ENCODE data around the gene TMEM19. TPM values are rescaled to one million over a fixed set of nuclear protein-coding genes. Genes with fewer than 3 reads are reported as not detected.

TMEM19 gene
- polyA plus RNA-seq, 1 experiment, result 23.3 TPM

DNA sequence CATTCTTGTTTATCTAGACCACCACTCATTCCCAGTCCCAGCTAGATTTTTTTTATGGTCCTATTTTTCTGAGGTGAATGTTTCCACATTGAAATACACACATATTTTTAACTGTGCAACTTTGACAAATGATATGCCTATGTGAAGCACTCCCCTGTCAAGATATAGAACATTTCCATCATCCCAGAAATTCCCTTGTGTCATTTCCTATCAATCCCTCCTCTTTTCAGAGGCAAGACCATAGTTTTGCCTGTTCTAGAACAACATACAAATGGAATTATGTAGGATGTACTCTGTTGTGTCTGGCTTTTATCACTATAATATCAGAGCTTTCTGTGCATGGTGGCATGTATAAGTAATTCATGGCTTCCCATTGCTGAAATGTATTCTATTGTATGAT lies 32.7 kb downstream of the TMEM19 start:
- Histone ChIP-seq H3K27ac (ENCODE audit: low read depth, low read length) (no peak overlapping the region), H3K27me3 (ENCODE audit: control insufficient read depth, insufficient read depth, low read length) (no peaks in the 10 kb centered on the region), H3K9me3 (ENCODE audit: control insufficient read depth, insufficient read depth, low read length) (no peaks in the 10 kb centered on the region), H3K4me3 (ENCODE audit: low read depth, low read length) (no peak overlapping the region)
- DNase-seq (ENCODE audit: low read depth, low spot score), result no peak
- TF ChIP-seq CTCF (IDR thresholded peaks at IDR 0.05; ENCODE audit: low read depth, low read length), result no peak
- CTCF ChIA-PET, result no interaction called here
- POLR2A ChIA-PET, result no interaction called here

DNA sequence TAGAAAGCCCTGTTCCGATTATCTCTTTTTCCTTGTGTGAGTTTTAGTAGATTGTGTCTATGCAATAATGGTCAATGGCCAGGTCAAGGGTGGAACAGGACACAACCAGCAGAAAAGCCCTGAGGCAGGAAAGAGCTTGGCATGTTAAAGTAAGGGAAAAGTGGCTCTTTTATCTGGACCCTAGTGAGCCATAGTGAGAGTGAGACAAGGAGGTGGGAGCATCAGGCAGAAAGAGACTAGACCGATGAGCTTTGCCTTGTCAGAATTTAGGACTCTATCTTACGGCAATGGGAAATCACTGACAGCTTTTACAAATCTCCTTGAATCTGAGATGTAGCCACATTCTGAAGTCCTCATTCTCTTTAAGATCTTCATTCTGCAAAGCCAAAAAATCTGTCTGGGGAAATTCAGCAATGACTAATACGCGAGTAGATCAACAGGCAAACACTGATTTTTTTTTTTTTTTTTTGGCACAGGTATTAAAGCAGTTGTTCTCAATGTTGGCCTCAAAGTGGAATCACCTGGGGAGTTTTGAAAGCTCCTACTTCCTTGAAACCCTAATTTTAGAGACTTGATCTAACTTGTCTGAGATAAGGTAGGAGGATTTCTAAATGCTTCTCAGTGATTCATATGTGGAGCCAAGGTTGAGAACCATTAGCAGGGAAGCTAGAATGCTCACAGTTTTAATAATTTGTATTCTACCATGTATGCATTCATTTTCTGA lies 33.9 kb downstream of the TMEM19 start:
- Histone ChIP-seq H3K27ac (ENCODE audit: low read depth, low read length) (no peak overlapping the region), H3K9me3 (ENCODE audit: control insufficient read depth, insufficient read depth, low read length) (no peaks in the 10 kb centered on the region), H3K4me3 (ENCODE audit: low read depth, low read length) (no peak overlapping the region), H3K27me3 (ENCODE audit: control insufficient read depth, insufficient read depth, low read length) (no peaks in the 10 kb centered on the region)
- POLR2A ChIA-PET, result no interaction called here
- TF ChIP-seq CTCF (IDR thresholded peaks at IDR 0.05; ENCODE audit: low read depth, low read length), result no peak
- no peak for DNase-seq (ENCODE audit: low read depth, low spot score)
- CTCF ChIA-PET, result interaction anchor here (2.0 kb wide), 1 partner anchor 27 kb away, joined by 5 read pairs; no protein-coding TSS in a partner anchor

DNA sequence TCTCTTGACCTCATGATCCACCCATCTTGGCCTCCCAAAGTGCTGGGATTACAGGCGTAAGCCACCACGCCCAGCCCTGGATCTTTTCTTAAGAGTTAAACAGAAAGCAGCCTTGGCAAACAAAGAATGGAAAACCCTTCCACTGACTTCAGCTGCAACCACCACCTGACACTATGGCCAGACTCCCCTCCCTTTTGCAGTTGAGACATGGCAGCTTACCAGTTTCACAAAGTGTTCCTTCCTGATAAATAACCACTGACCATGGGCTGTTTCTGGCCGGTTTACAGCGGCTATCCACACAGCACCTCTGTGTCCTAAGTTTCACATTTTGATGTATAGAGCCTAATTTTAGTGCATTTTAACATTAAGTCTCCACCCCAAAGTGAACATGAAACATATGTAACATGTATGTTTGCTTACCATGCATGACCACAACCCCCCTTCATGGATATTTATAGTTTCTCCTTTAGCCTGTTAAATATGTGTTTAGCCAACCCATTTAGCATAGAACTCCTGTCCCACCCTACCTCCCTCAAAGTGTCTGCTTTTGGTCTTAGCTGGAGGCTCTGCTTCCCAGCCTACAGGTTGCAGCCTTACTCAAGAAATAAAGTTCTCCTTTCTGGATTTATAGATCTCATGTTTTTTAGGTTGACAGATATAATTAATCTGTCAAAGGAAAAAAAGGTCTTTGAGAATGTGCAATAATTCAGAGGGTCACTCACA lies 36.1 kb downstream of the TMEM19 start:
- no peak for TF ChIP-seq CTCF (IDR thresholded peaks at IDR 0.05; ENCODE audit: low read depth, low read length)
- ChIA-PET CTCF (interaction anchor here (1.2 kb wide), 1 partner anchor 329 kb away, joined by 3 read pairs; no protein-coding TSS in a partner anchor), POLR2A (no interaction called here)
- Histone ChIP-seq H3K9me3 (ENCODE audit: control insufficient read depth, insufficient read depth, low read length) (no peaks in the 10 kb centered on the region), H3K4me3 (ENCODE audit: low read depth, low read length) (no peak overlapping the region), H3K27me3 (ENCODE audit: control insufficient read depth, insufficient read depth, low read length) (no peaks in the 10 kb centered on the region), H3K27ac (ENCODE audit: low read depth, low read length) (no peak overlapping the region)
- DNase-seq (ENCODE audit: low read depth, low spot score), result no peak

- ChIA-PET POLR2A (no interaction called here), CTCF (no interaction called here)
Measured at GRCh38 chr12:71725011-71725410, 39.1 kb downstream of the TMEM19 start.

More at GRCh38 chr12:71725011-71725410, 39.1 kb downstream of the TMEM19 start:
- DNase-seq (ENCODE audit: low read depth, low spot score), result no peak
- Histone ChIP-seq H3K27me3 (ENCODE audit: control insufficient read depth, insufficient read depth, low read length) (no peaks in the 10 kb centered on the region), H3K4me3 (ENCODE audit: low read depth, low read length) (no peak overlapping the region), H3K9me3 (ENCODE audit: control insufficient read depth, insufficient read depth, low read length) (no peaks in the 10 kb centered on the region), H3K27ac (ENCODE audit: low read depth, low read length) (no peak overlapping the region)
- no peak for TF ChIP-seq CTCF (IDR thresholded peaks at IDR 0.05; ENCODE audit: low read depth, low read length)
